Prostate gland (tissue), 2 donors: Measurements from ENCODE around the gene RTL5. TPM values are rescaled to one million over a fixed set of nuclear protein-coding genes. Genes with fewer than 3 reads are reported as not detected.

Experiments
- DNase-seq: peaks from one replicate; pipeline ENCODE4 v3.0.0-alpha.2; 2019; ENCODE audit warnings: low spot score
- H3K27ac ChIP-seq, 2 donors: fragments of 200-600 bp; sonication (generic); 2 replicates each; pipeline ENCODE4 v1.5.1; 2017 to 2019
- H3K27me3 ChIP-seq: fragments of 200-600 bp; sonication (generic); replicated peaks from 2 replicates; pipeline ENCODE4 v1.5.1; 2019; ENCODE audit not compliant: insufficient read depth
- H3K36me3 ChIP-seq, 2 donors: fragments of 200-600 bp; sonication (generic); 1 replicate in 1 of 2; 2 replicates in 1 of 2; pipeline versions ENCODE4 v1.5.1 to v1.8.1; 2017 to 2019
- H3K4me1 ChIP-seq: fragments of 200-600 bp; sonication (generic); replicated peaks from 2 replicates; pipeline ENCODE4 v1.5.1; 2019
- H3K4me3 ChIP-seq, 2 donors: fragments of 200-600 bp; sonication (generic); 2 replicates each; pipeline ENCODE4 v1.5.1; 2017 to 2019
- H3K9me3 ChIP-seq: fragments of 200-600 bp; sonication (generic); 2 replicates; pipeline ENCODE4 v1.5.1; 2017
- CTCF ChIP-seq, 4 experiments: fragments of 200-600 bp in 2 of 4; fragments of 450-650 bp in 2 of 4; sonication (generic) in 2 of 4; IDR thresholded peaks; 1 replicate in 3 of 4; 2 replicates in 1 of 4; pipeline ENCODE4 v1.5.1; 2016 to 2019; ENCODE audit warnings: antibody characterized with exemption in 4 of 4, mild to moderate bottlenecking in 2 of 4, moderate library complexity in 2 of 4
- POLR2A ChIP-seq: fragments of 450-650 bp; IDR thresholded peaks from one replicate; pipeline ENCODE4 v1.6.1; 2016; ENCODE audit warnings: antibody characterized with exemption, mild to moderate bottlenecking
- POLR2AphosphoS5 ChIP-seq: sonication (generic); formaldehyde crosslinking; IDR thresholded peaks from one replicate; pipeline ENCODE4 v1.6.1; 2017; ENCODE audit warnings: antibody characterized with exemption
- WGBS: methylation state at CpG from one replicate; pipeline ENCODE4 v1.1.5; 2018; 5-methylcytosine and 5-hydroxymethylcytosine counted together
- intact Hi-C: fragments of 100-400 bp; cut with DNase I; formaldehyde crosslinking; loops from one replicate; pipeline ENCODE4 v1.14.2; 2022
- total RNA-seq, 2 donors: library from RNA; depleted of rRNA; stranded (reverse); fragments of >200 nt; gene quantifications; one replicate each; pipeline ENCODE4 v1.1.0, GENCODE V29; 2016

RTL5 gene
- total RNA-seq, 2 donors from 2014 or later, result 2.8 to 24.0 TPM

GRCh38 chrX:72105436-72105835 is 26.3 kb downstream of the RTL5 start:
- no peak for DNase-seq
- no peak overlapping the region for H3K27ac ChIP-seq
- no peaks in the 10 kb centered on the region for H3K27me3 ChIP-seq
- no peaks in the 10 kb centered on the region for H3K9me3 ChIP-seq
- intact Hi-C loops, result no loop called here
- WGBS, result 86% methylated on average over 6 of the region's 6 CpGs
- no peaks in the 10 kb centered on the region for H3K4me1 ChIP-seq
- no peak overlapping the region for H3K4me3 ChIP-seq
- TF ChIP-seq POLR2A (no peak), POLR2AphosphoS5 (no peak), CTCF (IDR thresholded peaks at IDR 0.05) (no peak)
- H3K36me3 ChIP-seq, result no peaks in the 10 kb centered on the region

GRCh38 chrX:72102760-72103159 is 29.0 kb downstream of the RTL5 start:
- H3K9me3 ChIP-seq, result no peaks in the 10 kb centered on the region
- DNase-seq, result no peak
- TF ChIP-seq POLR2A, result no peak
- no peak for TF ChIP-seq CTCF (IDR thresholded peaks at IDR 0.05)
- no peak for TF ChIP-seq POLR2AphosphoS5
- H3K4me3 ChIP-seq, result no peak overlapping the region
- 56% methylated on average over 4 of the region's 4 CpGs for WGBS
- intact Hi-C loops, result no loop called here
- H3K27ac ChIP-seq, result no peak overlapping the region
- H3K27me3 ChIP-seq, result no peaks in the 10 kb centered on the region
- H3K4me1 ChIP-seq, result no peaks in the 10 kb centered on the region
- H3K36me3 ChIP-seq, result no peaks in the 10 kb centered on the region

GRCh38 chrX:72102126-72102525 is 29.6 kb downstream of the RTL5 start:
- no peak overlapping the region for H3K27ac ChIP-seq
- no peak overlapping the region for H3K4me3 ChIP-seq
- no peaks in the 10 kb centered on the region for H3K36me3 ChIP-seq
- no peak for TF ChIP-seq POLR2AphosphoS5
- no peak for TF ChIP-seq POLR2A
- TF ChIP-seq CTCF (IDR thresholded peaks at IDR 0.05), result no peak
- intact Hi-C loops, result no loop called here
- no peaks in the 10 kb centered on the region for H3K27me3 ChIP-seq
- H3K9me3 ChIP-seq, result no peaks in the 10 kb centered on the region
- 94% methylated on average over 2 of the region's 2 CpGs for WGBS
- no peaks in the 10 kb centered on the region for H3K4me1 ChIP-seq
- DNase-seq, result no peak

GRCh38 chrX:72101597-72102037 is 30.1 kb downstream of the RTL5 start:
- H3K4me1 ChIP-seq, result no peaks in the 10 kb centered on the region
- H3K36me3 ChIP-seq, result no peaks in the 10 kb centered on the region
- TF ChIP-seq POLR2AphosphoS5 (no peak), POLR2A (no peak), CTCF (IDR thresholded peaks at IDR 0.05) (no peak)
- intact Hi-C loops, result no loop called here
- no peak overlapping the region for H3K4me3 ChIP-seq
- no peak overlapping the region for H3K27ac ChIP-seq
- 50% methylated on average over 3 of the region's 4 CpGs for WGBS
- no peak for DNase-seq
- no peaks in the 10 kb centered on the region for H3K9me3 ChIP-seq
- no peaks in the 10 kb centered on the region for H3K27me3 ChIP-seq

- no peaks in the 10 kb centered on the region for H3K9me3 ChIP-seq
- DNase-seq, result no peak
- no peaks in the 10 kb centered on the region for H3K4me1 ChIP-seq
- WGBS, result 94% methylated on average over 6 of the region's 9 CpGs
- H3K36me3 ChIP-seq, result no peaks in the 10 kb centered on the region
- H3K27me3 ChIP-seq, result no peaks in the 10 kb centered on the region
- TF ChIP-seq POLR2A (no peak), CTCF (IDR thresholded peaks at IDR 0.05) (no peak), POLR2AphosphoS5 (no peak)
- H3K27ac ChIP-seq, result no peak overlapping the region
- H3K4me3 ChIP-seq, result no peak overlapping the region
- intact Hi-C loops, result no loop called here
These were observed 30.8 kb downstream of the RTL5 start for GRCh38 chrX:72100824-72101351.
